Heart left ventricle (tissue), 16 donors: Measurements from ENCODE around the gene MED12L. TPM values are rescaled to one million over a fixed set of nuclear protein-coding genes. Genes with fewer than 3 reads are reported as not detected.
A peak's percentile ranks its signal among the peaks of the same experiment; 100 is the strongest.
"Not testable (repeated sequence)": the region's sequence is repeated elsewhere in the genome, so short reads cannot be mapped to it uniquely, and the experiment has no call there.

Experiments used
- ATAC-seq, 4 donors: fragments of 200-7000 bp; cut with Tn5 transposase; one replicate each; pipeline ENCODE4 v1.9.1; 2020 to 2022; ENCODE audit warnings: moderate library complexity in 4 of 4, mild to moderate bottlenecking in 3 of 4, moderate number of reproducible peaks in 1 of 4
- DNase-seq, 5 donors: peaks; one replicate each; pipeline ENCODE4 v3.0.0-alpha.2; 2020
- H3K27ac ChIP-seq, 12 donors: fragments of 200-600 bp; sonication (generic) in 4 of 12; one replicate each; pipeline versions ENCODE4 v1.5.0 to v1.8.0; 2016 to 2022; ENCODE audit warnings: mild to moderate bottlenecking in 2 of 12
- H3K27me3 ChIP-seq, 9 donors: fragments of 200-600 bp; sonication (generic) in 2 of 9; one replicate each; pipeline versions ENCODE4 v1.5.1 to v1.8.0; 2016 to 2022; ENCODE audit warnings: mild to moderate bottlenecking in 3 of 9
- H3K36me3 ChIP-seq, 9 donors: fragments of 200-600 bp; sonication (generic) in 2 of 9; one replicate each; pipeline versions ENCODE4 v1.5.0 to v1.8.0; 2018 to 2022; ENCODE audit warnings: mild to moderate bottlenecking in 2 of 9
- H3K4me1 ChIP-seq, 12 donors: fragments of 200-600 bp; sonication (generic) in 4 of 12; one replicate each; pipeline versions ENCODE4 v1.5.0 to v1.8.0; 2016 to 2022; ENCODE audit warnings: mild to moderate bottlenecking in 3 of 12
- H3K4me3 ChIP-seq, 12 donors: fragments of 200-600 bp; sonication (generic) in 4 of 12; one replicate each; pipeline versions ENCODE4 v1.5.0 to v1.8.0; 2017 to 2022; ENCODE audit warnings: mild to moderate bottlenecking in 9 of 12, moderate library complexity in 4 of 12
- H3K9me3 ChIP-seq, 12 donors: fragments of 200-600 bp; sonication (generic) in 4 of 12; one replicate each; pipeline versions ENCODE4 v1.5.0 to v1.8.0; 2016 to 2022; ENCODE audit warnings: mild to moderate bottlenecking in 1 of 12
- CTCF ChIP-seq, 12 donors: fragments of 200-600 bp; sonication (generic) in 4 of 12; IDR thresholded peaks; one replicate each; pipeline versions ENCODE4 v1.5.0 to v1.8.0; 2018 to 2022; ENCODE audit warnings: antibody characterized with exemption in 12 of 12, mild to moderate bottlenecking in 5 of 12
- POLR2A ChIP-seq, 2 donors: fragments of 450-650 bp; IDR thresholded peaks; one replicate each; pipeline ENCODE4 v1.6.1; 2017; ENCODE audit warnings: antibody characterized with exemption in 2 of 2, mild to moderate bottlenecking in 2 of 2, moderate library complexity in 2 of 2
- WGBS, 4 donors: extraction: QIAGEN DNeasy Blood & Tissue Kit in 2 of 4; methylation state at CpG; one replicate each; pipeline versions ENCODE4 v1.1.5 to v1.1.7; 2013 to 2018; 5-methylcytosine and 5-hydroxymethylcytosine counted together
- intact Hi-C, 10 donors: fragments of 100-400 bp; cut with DNase I; formaldehyde crosslinking; loops; one replicate each; pipeline versions ENCODE4 v1.11.1 to v1.14.2; 2022
- polyA plus RNA-seq, 2 donors: library from polyadenylated mRNA; stranded (reverse); fragments of 200-250 nt; gene quantifications; one replicate each; pipeline ENCODE4 v1.2.3, GENCODE V29; 2013
- total RNA-seq, 9 donors: library from RNA; depleted of rRNA in 2 of 9; stranded (reverse); fragments of >200 nt in 2 of 9; fragmentation: NEBNext Ultra II Directional in 3 of 9; extraction: Animal tissue kit (Norgen Biotek cat#: 25700) in 3 of 9; gene quantifications; one replicate each; pipeline versions ENCODE4 v1.1.0 to v1.2.4, GENCODE V29; 2016 to 2023
- donor health status: ischemic (EF 13 %, LVEDD 7.1; RV severe dilation, severe dysfunction).
- donor health status: healthy with polysubstance abuse.
- donor health status: DM: no; HTN: yes; CAD: no.
- donor health status: DM: no; HTN: no; CAD: no.
- donor health status: ischemic (EF 25% LVEDD 6.9; RV normal size, moderate dysfunction).
- donor health status: ischemic (EF 25% LVEDD 5.7; RV mildly dilated, moderate dysfunction).
- donor health status: healthy.
- donor health status: DM: yes; HTN: yes; CAD: no.
- donor health status: ischemic (EF 35%, LVEDD 5.7; RV mildly dilated, moderate dysfunction).
- donor health status: nonischemic (EF 11% LVEDD 7.7; RV severe dilation, severe dysfunction).
- donor health status: DM: yes; HTN: yes; CAD: no.
- donor health status: PGD.
- donor health status: ischemic (EF 29% LVEDD 5.4; RV normal size, mild dysfunction).
- donor health status: nonischemic (EF 23%, LVEDD 6.1; RV moderate dilation, normal function).

Gene MED12L
- total and polyA plus RNA-seq, 11 donors, result 0.06 to 2.1 (median 0.39) TPM

DNA sequence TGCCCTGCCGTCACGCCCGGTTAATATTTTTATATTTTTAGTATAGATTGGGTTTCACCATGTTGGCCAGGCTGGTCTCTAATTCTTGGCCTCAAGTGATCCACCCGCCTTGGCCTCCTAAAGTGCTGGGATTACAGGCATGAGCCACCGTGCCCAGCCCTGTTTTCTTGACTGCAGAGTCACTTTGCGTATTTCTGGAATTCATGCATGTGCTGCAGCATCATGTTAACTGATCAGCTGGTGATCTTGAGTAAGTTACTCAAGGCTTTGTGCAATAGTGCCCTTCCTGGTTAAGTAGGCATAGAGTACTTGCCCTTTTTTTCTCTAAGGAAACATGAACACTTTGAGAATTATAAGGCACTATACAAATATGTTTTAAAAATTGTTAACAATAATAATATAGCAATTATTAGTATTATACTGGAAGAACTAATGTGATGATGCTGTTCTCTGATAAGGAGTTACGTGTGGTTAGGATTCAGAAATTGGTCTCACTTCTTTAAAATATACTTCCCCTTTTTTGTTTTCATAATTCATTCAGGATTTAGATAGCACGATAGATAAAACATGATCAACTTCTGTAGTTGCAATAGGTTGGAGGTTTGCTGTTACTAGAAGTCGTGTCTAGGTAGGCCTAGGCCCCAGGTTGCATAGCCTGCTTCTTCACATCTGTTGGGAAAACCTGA, 83.9 kb downstream of the MED12L start:
- no peaks in the 10 kb centered on the region for H3K27me3 ChIP-seq
- H3K9me3 ChIP-seq, result no peaks in the 10 kb centered on the region
- DNase-seq (peak in 2 of 5 donors; percentile 32), ATAC-seq (peak; percentile 28 to 47 (median 36))
- H3K36me3 ChIP-seq, result no peaks in the 10 kb centered on the region
- no peak overlapping the region for H3K4me3 ChIP-seq
- peak overlapping the region in 1 of 12 donors; percentile 86 for H3K27ac ChIP-seq
- no peak for TF ChIP-seq CTCF (IDR thresholded peaks at IDR 0.05)
- TF ChIP-seq POLR2A (IDR thresholded peaks at IDR 0.05), result no peak
- WGBS, 4 donors, result 89 to 91% (median 91%) methylated on average over 9 of the region's 9 CpGs
- intact Hi-C loops, result loop anchor here in 9 of 10 donors (2.0 to 5.0 kb wide), 6 partner anchors 57 to 668 kb away; partner anchors contain the start of gene P2RY13 (in 2 of the 9)
- peaks cover 0 to 54% (median 0%) of the 10 kb centered on the region in 12 donors for H3K4me1 ChIP-seq

DNA sequence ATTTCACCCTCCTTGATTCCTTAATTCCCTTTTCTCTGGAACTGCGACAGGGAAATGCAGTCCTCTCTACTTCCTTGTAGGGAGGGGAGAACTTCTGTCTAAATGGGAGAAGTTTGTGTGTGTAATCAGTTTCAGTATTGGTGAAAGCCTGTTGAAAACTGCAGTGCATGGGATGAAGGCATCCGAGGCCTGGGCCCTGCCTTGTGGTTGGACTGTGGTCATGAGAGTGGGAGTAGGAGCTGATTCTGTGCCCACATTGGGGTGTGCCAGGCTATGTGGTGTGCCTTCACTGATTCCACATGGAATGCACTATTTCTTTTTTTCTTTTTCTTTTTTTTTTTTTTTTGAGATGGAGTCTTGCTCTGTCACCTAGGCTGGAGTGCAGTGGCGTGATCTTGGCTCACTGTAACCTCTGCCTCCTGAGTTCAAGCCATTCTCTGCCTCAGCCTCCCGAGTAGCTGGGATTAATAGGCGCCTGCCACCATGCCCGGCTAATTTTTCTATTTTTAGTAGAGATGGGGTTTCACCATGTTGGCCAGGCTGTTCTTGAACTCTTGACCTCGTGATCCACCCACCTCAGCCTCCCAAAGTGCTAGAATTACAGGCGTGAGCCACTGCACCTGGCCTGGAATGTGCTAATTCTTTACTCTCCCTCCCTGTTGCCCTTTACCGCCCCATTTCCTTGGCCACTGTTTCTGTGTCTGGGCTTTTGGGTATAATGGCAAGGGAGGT, 84.7 kb downstream of the MED12L start:
- peaks cover 0 to 54% (median 0%) of the 10 kb centered on the region in 12 donors for H3K4me1 ChIP-seq
- ATAC-seq (peak in 3 of 4 donors; percentile 72 to 81 (median 79)), DNase-seq (peak; percentile 36 to 72 (median 53))
- H3K4me3 ChIP-seq, H3K27me3 ChIP-seq, H3K36me3 ChIP-seq, H3K9me3 ChIP-seq: not testable (repeated sequence)
- H3K27ac ChIP-seq, result peak overlapping the region in 6 of 12 donors; percentile 18 to 86 (median 40)
- 83 to 86% (median 84%) methylated on average over 9 of the region's 9 CpGs for WGBS, 4 donors
- intact Hi-C loops, result loop anchor here in 9 of 10 donors (2.0 to 5.0 kb wide), 7 partner anchors 42 to 667 kb away; partner anchors contain the start of gene P2RY13 (in 2 of the 9)

DNA sequence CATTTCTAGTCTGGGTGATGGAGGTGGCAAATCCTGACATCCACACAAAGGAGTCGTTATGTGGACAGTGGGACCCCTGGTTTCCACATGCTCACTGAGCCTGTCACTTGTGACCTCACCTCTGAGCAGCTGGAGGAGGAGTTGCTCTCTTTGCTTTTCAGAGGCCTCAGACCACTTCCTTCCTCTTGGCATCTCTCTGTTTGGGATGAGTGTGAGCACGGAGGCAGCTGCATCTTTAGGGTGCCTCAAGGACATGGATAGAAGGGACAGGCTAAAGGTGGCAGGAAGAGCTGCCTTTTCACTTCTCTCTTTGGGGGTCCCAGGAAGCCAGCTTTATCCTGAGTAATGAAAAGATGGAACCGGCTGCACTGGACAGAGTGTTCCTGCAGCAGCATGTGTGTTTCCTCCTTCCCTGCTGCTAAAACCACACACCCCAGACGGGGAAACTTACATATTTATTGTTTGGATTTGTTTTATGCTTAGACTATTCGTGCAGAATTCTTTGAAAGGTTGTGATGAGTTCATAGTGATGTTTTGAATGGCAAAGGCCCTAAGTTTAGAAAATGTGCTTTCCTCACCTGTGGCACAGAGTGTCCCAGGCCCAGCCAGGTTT, 85.8 kb downstream of the MED12L start:
- H3K27ac ChIP-seq, result peak overlapping the region in 4 of 12 donors; percentile 15 to 86 (median 30)
- no peaks in the 10 kb centered on the region for H3K36me3 ChIP-seq
- no peaks in the 10 kb centered on the region for H3K27me3 ChIP-seq
- 52 to 61% (median 57%) methylated on average over 5 of the region's 5 CpGs for WGBS, 4 donors
- peak in 3 of 5 donors; percentile 21 to 50 (median 32) for DNase-seq
- intact Hi-C loops, result loop anchor here in 3 of 10 donors (5.0 kb wide), 2 partner anchors 41 to 56 kb away; no protein-coding TSS in a partner anchor
- ATAC-seq, result peak; percentile 58 to 74 (median 66)
- TF ChIP-seq CTCF (IDR thresholded peaks at IDR 0.05) (no peak), POLR2A (IDR thresholded peaks at IDR 0.05) (no peak)
- peaks cover 0 to 54% (median 0%) of the 10 kb centered on the region in 12 donors for H3K4me1 ChIP-seq
- H3K4me3 ChIP-seq, result no peak overlapping the region
- H3K9me3 ChIP-seq, result no peaks in the 10 kb centered on the region

- 62 to 70% (median 66%) methylated on average over 2 of the region's 2 CpGs for WGBS, 4 donors
- no peak for ATAC-seq
- Histone ChIP-seq H3K4me3 (no peak overlapping the region), H3K9me3 (no peaks in the 10 kb centered on the region), H3K27ac (peak overlapping the region in 1 of 12 donors; percentile 4), H3K27me3 (no peaks in the 10 kb centered on the region), H3K4me1 (peaks cover 0 to 40% (median 0%) of the 10 kb centered on the region in 12 donors), H3K36me3 (no peaks in the 10 kb centered on the region)
- TF ChIP-seq POLR2A (IDR thresholded peaks at IDR 0.05) (no peak), CTCF (IDR thresholded peaks at IDR 0.05) (no peak)
- intact Hi-C loops, result loop anchor here in 3 of 10 donors (5.0 kb wide), 2 partner anchors 38 to 53 kb away; no protein-coding TSS in a partner anchor
- DNase-seq, result no peak
These were observed 88.9 kb downstream of the MED12L start for GRCh38 chr3:151174351-151174750.
